ENCODE results near the gene FRY.

GRCh38 chr13:32253911-32254399, 222.4 kb downstream of the FRY start:
- no peak for TF ChIP-seq MAFF (IDR thresholded peaks at IDR 0.05; ENCODE audit: low read depth, low read length)
- TF ChIP-seq MAX (IDR thresholded peaks at IDR 0.05): no peak
- TF ChIP-seq POLR2A (IDR thresholded peaks at IDR 0.05; ENCODE audit: insufficient read depth in 1 of 2, low read depth in 2 of 2, low read length in 2 of 2): no peak
- TF ChIP-seq SMAD1 (CRISPR knock-in tag; IDR thresholded peaks at IDR 0.05; ENCODE audit: borderline replicate concordance, low read depth): no peak
- TF ChIP-seq ATF1 (CRISPR knock-in tag; IDR thresholded peaks at IDR 0.05): no peak
- no peak for TF ChIP-seq MTA3 (CRISPR knock-in tag; IDR thresholded peaks at IDR 0.05)
- TF ChIP-seq EP300 (IDR thresholded peaks at IDR 0.05; ENCODE audit: low read depth in 2 of 2, low read length in 2 of 2): no peak
- TF ChIP-seq EP300 (CRISPR knock-in tag; IDR thresholded peaks at IDR 0.05; ENCODE audit: borderline replicate concordance): no peak
- no peak for TF ChIP-seq TAF1 (CRISPR knock-in tag; IDR thresholded peaks at IDR 0.05)
- TF ChIP-seq ZNF24 (IDR thresholded peaks at IDR 0.05): no peak
- TF ChIP-seq YEATS2 (CRISPR knock-in tag; IDR thresholded peaks at IDR 0.05; ENCODE audit: borderline replicate concordance): no peak
- no peak for TF ChIP-seq ARNT (IDR thresholded peaks at IDR 0.05)

Measured in HepG2 (cell line).